Measurements from ENCODE around the gene POLR3A.
A peak's percentile ranks its signal among the peaks of the same experiment; 100 is the strongest.
"Not testable (repeated sequence)": the region's sequence is repeated elsewhere in the genome, so short reads cannot be mapped to it uniquely, and the experiment has no call there.

The POLR3A gene

DNA sequence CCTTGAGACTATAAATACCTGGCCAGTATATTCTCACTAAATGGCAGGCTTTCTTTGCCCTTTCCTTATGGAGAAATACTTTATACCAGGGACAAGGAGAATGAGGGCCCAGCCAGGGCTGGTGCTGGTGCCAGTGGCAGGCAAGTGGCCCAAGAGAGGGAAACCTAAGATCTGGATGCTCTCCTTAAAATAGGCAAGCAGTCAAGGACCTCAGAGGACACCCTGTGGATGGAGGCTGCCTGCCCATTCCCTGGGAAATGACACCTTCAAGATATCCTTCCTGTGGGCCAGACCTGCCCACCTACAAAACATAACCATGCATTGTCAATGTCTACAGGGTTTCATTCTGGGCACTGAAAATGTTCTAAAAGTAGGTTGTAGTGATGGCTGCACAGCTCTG lies 29.1 kb downstream of the POLR3A start:
- in situ Hi-C loops (cut with HindIII; ENCODE audit: low sequenced_read_pairs), result no loop called here
- TF ChIP-seq, protein P1, sequence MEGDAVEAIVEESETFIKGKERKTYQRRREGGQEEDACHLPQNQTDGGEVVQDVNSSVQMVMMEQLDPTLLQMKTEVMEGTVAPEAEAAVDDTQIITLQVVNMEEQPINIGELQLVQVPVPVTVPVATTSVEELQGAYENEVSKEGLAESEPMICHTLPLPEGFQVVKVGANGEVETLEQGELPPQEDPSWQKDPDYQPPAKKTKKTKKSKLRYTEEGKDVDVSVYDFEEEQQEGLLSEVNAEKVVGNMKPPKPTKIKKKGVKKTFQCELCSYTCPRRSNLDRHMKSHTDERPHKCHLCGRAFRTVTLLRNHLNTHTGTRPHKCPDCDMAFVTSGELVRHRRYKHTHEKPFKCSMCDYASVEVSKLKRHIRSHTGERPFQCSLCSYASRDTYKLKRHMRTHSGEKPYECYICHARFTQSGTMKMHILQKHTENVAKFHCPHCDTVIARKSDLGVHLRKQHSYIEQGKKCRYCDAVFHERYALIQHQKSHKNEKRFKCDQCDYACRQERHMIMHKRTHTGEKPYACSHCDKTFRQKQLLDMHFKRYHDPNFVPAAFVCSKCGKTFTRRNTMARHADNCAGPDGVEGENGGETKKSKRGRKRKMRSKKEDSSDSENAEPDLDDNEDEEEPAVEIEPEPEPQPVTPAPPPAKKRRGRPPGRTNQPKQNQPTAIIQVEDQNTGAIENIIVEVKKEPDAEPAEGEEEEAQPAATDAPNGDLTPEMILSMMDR (IDR thresholded peaks at IDR 0.05; ENCODE audit: low read depth, low read length), result no peak
- no peak overlapping the region for H3K4me3 ChIP-seq (ENCODE audit: low read depth, low read length)
- DNase-seq (ENCODE audit: low read depth, low spot score), result no peak

DNA sequence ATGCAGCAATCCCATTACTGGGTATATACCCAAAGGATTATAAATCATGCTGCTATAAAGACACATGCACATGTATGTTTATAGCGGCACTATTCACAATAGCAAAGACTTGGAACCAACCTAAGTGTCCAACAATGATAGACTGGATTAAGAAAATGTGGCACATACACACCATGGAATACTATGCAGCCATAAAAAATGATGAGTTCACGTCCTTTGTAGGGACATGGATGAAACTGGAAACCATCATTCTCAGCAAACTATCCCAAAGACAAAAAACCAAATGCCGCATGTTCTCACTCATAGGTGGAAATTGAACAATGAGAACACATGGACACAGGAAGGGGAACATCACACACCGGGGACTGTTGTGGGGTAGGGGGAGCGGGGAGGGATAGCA lies 30.5 kb downstream of the POLR3A start:
- H3K4me3 ChIP-seq (ENCODE audit: low read depth, low read length); in situ Hi-C loops (cut with HindIII; ENCODE audit: low sequenced_read_pairs); DNase-seq (ENCODE audit: low read depth, low spot score): not testable (repeated sequence)

DNA sequence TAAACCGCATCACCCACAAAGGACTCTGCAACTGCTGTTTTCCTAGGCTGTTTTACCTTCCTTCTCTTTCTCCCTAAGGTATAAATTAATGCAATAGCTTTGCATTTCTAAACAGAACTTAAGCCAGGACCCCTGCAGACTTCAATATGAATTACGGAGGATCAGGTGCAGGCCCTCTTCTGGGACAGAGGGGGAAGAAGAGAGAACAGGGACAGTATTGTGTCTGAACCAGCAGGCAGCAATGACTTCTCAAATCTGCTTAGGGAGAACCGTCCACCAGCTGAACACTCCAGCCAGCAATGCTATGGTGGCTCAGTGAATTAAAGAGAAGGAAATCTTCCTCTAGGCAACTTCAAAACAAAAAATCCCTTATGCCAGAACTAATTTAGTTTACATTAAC lies 35.7 kb downstream of the POLR3A start:
- in situ Hi-C loops (cut with HindIII; ENCODE audit: low sequenced_read_pairs), result no loop called here
- TF ChIP-seq, protein P1 (IDR thresholded peaks at IDR 0.05; ENCODE audit: low read depth, low read length), result no peak
- no peak for DNase-seq (ENCODE audit: low read depth, low spot score)
- no peak overlapping the region for H3K4me3 ChIP-seq (ENCODE audit: low read depth, low read length)

DNA sequence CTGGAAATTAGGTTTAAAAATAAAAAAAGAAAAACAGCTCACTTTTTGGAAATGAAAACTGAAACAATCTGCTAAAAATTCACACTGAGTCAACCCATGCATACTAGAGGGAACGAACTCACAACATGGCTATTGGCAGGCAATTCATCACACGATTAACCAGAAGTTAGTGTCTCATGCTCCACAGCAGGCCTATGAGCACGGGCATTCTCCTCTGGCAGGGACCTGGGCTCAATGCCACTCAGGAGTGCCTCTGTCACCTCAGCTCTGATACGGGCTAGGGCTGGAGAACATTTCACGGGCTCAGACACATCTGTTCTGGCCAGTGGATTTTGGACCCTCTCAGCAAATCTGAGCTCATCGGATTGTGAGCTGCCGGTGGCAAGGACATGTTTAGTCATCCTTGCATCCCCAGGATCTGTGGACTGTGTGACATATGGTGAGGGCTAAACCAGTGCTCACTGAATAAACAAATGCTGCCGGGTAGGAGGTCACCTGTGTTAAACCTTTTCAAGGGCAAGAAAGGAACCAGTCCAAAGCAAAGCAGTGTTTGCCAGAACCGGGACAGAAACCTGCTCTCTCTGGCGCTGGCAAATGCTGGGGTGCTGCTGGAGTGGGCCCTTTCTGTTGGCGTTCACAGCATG lies 40.1 kb downstream of the POLR3A start:
- no peak overlapping the region for H3K4me3 ChIP-seq (ENCODE audit: low read depth, low read length)
- peak; percentile 24 for DNase-seq (ENCODE audit: low read depth, low spot score)
- TF ChIP-seq, protein P1 (IDR thresholded peaks at IDR 0.05; ENCODE audit: low read depth, low read length), result no peak
- in situ Hi-C loops (cut with HindIII; ENCODE audit: low sequenced_read_pairs), result no loop called here

DNA sequence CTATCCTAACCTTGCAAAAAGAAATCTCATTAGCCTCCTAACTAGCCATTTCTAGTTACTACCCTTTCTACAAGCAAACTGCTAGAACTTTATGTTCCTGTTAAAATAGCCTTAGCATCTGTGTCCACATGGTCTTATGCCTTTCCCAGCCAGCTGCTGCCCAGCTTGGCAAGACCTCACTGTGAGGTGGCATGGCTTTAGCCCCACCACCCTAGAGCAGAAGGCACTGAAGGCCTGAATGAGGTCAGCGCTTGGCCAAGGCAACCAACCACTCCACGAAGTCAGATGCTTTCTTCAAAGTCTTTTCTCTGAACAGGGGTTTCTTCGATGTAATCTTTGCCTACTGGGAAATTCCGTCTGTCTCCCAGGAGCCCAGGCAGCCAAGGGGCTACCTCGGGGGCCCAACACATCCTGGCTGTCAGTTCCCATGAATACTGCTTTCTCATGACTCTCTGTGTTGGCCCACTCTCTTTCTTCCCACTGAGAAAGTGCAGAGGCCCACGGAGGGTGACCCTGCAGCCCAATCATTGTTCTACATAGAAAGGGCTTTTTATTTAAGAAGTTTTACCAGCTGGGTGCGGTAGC lies 41.6 kb downstream of the POLR3A start:
- TF ChIP-seq, protein P1 (IDR thresholded peaks at IDR 0.05; ENCODE audit: low read depth, low read length), result no peak
- DNase-seq (ENCODE audit: low read depth, low spot score), result no peak
- no peak overlapping the region for H3K4me3 ChIP-seq (ENCODE audit: low read depth, low read length)
- in situ Hi-C loops (cut with HindIII; ENCODE audit: low sequenced_read_pairs), result no loop called here

DNA sequence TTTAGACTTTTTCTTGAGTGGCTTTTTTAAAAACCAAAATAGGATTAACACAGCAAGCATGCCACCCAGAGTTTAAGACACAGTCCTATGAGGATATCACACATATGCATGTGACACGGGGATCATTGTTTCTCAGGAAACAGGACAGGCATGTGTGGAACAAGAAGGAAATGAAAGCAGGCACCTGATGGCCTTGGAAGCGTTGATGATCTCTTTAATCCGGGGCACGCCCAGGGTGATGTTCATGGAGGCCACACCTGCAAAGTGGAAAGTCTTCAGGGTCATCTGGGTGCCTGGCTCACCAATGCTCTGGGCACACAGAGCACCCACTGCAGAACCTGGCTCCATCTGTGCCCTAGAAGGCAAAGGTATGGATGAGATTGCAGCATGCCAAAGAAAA lies 44.3 kb downstream of the POLR3A start:
- in situ Hi-C loops (cut with HindIII; ENCODE audit: low sequenced_read_pairs), result no loop called here
- H3K4me3 ChIP-seq (ENCODE audit: low read depth, low read length), result no peak overlapping the region
- TF ChIP-seq, protein P1 (IDR thresholded peaks at IDR 0.05; ENCODE audit: low read depth, low read length), result no peak
- DNase-seq (ENCODE audit: low read depth, low spot score), result no peak

All from astrocyte of the spinal cord (primary cell).